DMS53 (cell line): ENCODE data around the gene MON2.
"Not testable (repeated sequence)": the region's sequence is repeated elsewhere in the genome, so short reads cannot be mapped to it uniquely, and the experiment has no call there.

Source experiments
- DNase-seq: peaks from one replicate; lab custom pipeline; 2025; lab: John Stamatoyannopoulos, UW

The MON2 gene

DNA sequence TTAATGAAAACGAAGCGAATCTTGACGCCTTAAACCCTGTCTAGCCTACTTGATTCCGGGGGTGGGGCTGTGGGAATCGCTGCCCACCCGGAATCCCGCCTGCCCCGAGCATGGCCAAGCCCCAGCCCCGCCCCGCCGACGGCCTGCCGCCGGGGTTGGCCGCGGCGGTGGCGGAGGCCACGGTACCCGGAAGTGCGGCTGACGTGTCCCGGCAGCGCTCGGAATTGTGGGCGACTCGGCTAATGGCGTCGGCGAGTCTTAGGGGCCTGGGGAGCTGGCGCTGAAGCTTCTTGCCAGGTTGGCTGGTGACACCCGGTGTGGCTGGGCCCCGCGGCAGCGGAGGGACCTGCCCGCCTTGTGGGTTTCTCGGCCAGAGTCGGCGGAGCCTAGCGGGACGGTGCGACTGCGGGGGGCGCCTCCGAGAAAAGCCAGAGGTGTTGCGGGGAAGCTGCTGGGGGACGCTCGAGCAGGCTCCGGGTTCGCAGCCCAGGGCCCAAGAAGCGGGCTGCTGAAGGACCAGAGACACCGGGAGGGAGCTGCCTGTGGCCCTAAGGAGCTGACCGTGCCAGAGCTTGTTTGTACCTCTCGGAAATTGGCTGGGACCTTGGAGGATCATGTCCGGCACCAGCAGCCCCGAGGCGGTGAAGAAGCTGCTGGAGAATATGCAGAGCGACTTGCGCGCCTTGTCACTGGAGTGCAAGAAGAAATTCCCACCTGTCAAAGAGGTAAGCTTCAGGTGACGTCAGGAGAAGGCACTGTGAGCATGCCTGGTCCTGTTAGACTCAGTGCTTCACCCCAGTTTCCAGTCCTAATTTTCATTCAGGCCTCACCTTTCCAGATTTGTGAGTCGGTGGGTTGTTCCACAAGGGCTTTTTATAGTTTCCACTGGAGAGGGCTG, at the start of gene MON2:
Gene MON2, plus strand, starts transcription at position 233 of the 898 bp plus-strand sequence. Its CDS starts 382 bp downstream, at position 615.
- DNase-seq: peak; percentile 96

DNA sequence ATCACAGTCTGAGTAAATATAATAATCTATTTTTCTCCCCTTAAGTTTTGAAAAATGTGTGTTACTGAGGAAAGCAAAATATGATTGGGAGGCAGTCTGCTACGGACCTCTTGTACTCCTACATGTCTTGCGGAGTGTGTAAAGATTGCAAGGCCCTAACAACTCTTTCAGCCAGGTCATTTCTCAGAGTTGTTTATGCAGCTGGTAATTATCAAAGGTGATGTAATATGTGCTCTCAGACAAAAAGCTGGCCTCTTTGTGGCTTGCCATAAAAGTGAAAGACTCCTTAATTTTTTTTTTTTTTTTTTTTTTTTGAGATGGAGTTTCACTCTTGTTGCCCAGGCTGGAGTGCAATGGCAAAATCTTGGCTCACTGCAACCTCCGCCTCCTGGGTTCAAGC, 40.5 kb upstream of the MON2 start:
- peak; percentile 57 for DNase-seq

DNA sequence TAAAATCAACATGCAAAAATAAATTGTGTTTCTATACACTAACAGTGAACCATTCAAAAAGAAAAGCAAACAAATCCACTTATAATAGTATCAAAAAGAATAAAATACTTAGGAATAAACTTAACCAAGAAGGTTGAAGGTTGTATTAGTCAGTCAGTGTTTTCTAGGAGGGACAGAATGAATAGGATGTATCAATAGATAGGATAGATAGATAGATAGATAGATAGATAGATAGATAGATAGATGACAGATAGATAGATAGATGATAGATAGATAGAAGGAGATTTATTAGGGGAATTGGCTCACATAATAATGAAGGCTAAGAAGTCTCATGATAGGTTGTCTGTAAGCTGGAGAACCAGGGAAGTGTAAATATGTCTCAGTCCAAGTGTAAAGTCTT, 37.2 kb upstream of the MON2 start:
- DNase-seq: no peak

DNA sequence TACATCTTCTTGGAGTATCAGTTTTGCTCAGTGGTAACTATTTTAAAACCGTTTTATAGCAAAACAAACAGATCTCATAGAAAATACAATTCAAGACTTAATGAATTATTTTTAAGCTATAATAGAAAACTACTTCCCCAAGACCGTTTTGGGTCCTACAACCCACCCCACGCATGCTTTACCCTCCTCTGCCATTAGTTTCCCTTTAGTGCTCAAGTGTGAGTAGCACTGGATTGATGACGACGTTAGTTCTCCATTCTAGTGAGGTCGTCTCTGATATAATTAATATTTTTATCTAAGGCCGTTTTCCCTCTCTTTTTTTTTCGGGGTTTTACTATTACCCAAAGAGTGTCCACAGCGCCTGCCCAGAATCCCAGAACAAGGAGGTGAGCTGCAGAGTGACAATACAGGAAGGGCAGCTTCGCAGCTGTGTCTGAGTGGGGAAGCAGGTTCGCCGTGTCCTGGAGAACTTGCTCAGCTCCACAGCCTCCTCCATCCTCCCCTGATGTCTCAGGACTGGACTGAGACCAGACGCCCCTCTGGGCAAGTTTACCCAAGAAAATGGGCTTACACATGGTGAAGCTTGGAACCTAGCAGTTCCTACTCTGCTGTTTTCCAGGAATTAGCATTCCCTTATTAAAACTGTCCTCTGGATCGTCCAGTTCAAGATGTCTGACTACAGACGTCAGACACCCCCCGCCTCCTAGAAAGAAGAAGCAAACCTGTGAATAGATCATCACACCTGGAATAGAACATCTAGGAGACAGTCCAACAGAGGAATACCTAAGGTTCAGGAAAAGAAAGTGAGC, 31.9 kb upstream of the MON2 start:
- peak; percentile 77 for DNase-seq

DNA sequence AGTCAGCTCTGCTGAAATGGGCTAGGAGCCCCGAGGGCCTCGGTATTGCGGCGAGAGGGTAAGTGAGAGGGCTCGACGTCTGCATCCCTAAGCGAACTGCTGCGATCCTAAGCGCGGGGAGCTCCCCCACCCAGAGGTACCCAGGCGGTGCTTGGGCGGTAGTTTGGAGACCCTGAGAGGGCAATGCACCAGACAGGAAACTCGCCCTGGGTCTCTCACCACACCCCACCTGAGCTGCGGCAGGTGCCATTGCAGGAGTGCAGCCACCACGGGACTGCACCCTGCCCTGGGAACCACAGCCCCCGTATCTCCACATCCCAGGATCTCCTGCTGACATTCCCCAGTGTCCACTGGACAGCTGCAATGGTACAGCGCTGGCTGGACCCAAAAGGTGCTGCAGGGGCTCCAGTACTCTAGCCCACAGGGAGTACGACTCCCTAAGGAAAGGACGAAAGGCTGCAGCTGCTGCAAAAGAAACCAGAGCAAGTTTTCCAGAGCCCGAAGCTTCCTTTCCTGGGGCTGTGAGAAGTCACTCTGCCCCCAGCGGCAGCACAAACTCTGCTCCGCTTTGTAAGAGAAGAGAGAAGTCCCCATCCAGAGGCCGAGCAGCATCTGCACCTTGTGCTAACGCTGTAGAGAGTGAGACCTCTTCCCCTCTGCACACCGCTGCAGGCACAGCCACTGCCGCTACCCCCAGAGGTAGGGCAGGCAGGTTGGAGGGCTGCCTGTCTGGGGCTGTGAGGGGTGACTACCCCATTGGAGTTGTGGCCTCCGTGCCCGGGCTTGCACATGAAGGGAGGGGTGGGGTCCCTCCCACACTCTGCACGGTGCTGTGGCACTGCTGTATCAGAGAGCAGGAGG, 31.1 kb upstream of the MON2 start:
- DNase-seq: peak; percentile 77

DNA sequence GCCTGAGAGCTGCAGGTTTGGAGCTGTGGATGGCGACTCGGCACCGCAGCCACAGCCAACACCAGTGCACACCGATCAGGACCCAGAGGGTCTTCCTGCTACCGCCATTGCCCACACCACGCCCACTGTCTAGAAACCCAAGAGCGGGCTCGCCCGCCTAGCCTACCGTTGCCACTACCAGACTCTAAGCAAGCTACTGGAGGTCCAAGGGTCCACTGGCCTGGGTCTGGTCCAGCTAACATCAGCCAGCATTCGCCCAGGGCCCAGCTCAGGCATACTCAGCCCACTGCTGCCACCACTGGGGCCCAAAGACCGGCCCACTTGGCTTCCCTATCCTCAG, 30.5 kb upstream of the MON2 start:
- DNase-seq: no peak

- peak; percentile 78 for DNase-seq
These were observed 28.4 kb upstream of the MON2 start for GRCh38 chr12:62438098-62438692.

DNA sequence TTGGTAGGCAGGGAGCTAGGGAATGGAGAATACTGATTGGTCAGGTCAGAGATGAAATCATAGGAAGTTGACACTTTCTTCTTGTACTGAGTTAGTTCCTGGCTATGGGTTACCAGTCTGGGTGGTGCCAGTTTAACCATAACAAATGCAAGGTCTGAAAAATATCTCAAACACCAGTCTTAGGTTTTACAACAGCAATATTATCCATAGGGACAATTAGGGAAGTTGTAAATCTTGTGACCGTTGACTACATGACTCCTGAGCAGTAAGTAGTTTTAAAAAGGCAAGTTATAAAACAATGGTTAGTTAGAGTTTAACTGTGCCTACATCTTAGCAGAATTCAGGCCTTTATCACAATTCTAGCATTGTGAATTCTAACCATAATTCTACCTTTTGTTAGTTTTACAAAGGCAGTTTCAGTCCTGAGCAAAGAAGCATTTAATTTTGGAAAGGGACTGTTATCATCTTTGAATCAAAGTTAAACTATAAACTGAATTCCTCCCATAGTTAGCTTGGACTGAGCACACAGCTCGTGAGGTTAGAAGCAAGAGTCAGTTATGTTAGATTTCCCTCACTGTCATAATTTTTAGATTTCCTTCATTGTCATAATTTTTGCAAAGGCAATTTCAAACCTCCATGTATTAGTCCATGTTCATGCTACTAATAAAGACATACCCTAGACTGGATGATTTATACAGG, 19.7 kb upstream of the MON2 start:
- DNase-seq: no peak

GRCh38 chr12:62448436-62448835, 18.2 kb upstream of the MON2 start:
- DNase-seq: no peak

DNA sequence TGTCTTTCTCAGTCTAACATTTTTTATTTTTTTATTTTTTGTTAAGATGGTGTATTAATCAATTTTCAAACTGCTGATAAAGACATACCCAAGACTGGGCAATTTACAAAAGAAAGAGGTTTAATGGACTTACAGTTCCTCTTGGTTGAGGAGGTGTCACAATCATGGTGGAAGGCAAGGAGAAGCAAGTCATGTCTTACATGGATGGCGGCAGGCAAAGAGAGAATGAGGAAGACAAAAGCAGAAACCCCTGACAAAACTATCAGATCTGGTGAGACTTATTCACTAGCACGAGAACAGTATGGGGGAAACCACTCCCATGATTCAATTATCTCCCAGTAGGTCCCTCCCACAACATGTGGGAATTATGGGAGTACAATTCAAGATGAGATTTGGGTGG, 11.2 kb upstream of the MON2 start:
- not testable (repeated sequence) for DNase-seq

DNA sequence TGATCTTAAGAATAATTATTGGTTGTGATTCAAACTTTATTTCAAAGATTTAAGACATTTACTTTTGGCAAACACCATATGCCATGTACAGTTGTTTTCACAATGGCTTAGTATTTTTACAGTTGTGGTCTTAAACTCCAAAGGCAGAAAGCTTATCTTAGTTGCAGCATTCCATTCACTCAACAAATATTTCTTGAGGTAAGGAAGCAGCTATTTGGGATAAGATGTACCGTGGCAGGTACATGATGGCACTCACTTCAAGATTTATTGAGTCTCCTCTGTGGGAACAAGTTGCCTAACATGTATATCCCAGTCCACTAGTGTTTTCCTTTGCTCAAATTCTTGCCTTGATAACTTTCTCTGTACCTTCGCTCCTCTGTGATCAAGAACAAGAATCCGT, 8.0 kb upstream of the MON2 start:
- DNase-seq: no peak

DNA sequence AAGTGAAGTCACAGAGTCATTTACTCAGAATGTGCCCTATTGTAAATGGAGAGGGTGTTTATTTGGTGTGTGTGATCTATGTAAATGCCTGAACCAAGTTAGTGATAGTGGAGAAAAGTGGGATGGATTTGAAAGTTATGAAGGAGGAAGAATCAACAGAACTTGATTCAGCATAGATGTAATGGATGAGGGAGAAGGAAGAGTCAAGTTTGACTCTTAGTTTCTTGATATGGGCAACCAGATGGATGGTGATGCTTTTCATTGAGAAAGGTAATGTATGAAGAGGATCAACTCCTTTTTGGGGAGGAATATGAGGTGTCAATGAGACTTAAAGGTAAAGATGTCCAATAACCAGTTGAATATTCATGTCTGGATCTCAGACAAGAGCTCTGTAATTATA, 6.7 kb upstream of the MON2 start:
- DNase-seq: no peak

- not testable (repeated sequence) for DNase-seq
These were observed 5.3 kb upstream of the MON2 start for GRCh38 chr12:62461171-62461837.

DNA sequence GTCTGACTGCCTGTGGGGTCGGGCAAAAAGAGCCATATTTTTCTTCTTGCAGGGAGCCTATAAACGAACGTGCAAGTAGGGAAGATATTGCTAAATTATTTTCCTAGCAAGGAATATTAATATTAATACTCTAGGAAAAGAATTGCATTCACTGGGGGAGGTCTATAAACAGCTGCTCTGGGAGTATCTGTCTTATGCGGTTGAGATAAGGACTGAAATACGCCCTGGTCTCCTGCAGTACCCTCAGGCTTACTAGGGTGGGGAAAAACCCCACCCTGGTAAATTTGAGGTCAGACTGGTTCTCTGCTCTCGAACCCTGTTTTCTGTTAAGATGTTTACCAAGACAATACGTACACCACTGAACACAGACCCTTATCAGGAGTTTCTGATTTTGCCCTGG, 3.4 kb upstream of the MON2 start:
- not testable (repeated sequence) for DNase-seq

DNA sequence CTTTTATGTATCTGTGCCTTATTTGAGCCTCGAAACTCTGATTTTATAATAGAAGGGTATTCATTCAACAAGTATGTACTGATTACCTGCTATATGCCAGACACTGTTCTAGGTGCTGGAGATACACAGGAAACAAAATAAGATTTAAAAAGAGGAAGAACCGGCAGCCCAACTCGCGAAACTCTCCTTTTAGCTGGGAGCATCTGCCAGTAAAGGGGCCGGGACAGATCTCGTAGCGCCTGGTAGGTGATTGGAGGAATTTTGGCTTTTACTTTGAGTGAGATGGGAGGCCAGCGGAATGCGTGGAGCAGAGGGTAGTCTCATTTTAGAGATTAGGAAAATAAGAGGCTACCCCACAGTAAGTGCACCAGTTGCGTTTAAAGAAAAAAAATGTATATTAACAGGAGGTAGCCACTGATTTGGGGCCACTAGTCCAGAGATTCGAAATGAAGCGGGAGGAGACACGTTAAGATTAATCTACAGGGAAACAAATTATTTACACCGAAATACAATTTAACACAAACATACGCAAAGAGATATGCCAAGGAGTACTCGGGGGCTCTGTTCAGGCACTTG, 520 bp upstream of the MON2 start:
- DNase-seq: peak; percentile 66

GRCh38 chr12:62468397-62468796, 1.8 kb downstream of the MON2 start:
- no peak for DNase-seq

- DNase-seq: no peak
These were observed 2.3 kb downstream of the MON2 start for GRCh38 chr12:62468935-62469334.

DNA sequence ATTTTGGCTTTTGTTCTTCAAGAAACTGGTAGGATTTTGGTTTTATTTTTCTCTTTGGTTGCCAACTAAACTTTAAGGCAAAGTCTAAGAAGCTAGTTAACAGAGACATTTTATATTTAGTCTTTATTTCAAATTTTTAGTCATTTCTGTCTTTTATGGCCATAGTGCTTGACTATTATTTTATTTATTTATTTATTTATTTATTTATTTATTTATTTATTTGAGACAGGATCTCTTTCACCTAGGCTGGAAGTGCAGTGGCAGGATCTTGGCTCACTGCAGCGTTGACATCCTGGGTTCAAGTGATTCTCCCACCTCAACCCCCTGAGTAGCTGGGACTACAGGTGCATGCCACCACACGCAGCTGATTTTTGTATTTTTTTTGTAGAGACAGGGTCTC, 3.1 kb downstream of the MON2 start:
- DNase-seq: no peak

GRCh38 chr12:62471734-62472133, 5.1 kb downstream of the MON2 start:
- no peak for DNase-seq

GRCh38 chr12:62472472-62472871, 5.8 kb downstream of the MON2 start:
- DNase-seq: no peak
